ENCODE data around the gene DYNC2I2.
"Not testable (repeated sequence)": the region's sequence is repeated elsewhere in the genome, so short reads cannot be mapped to it uniquely, and the experiment has no call there.

Gene DYNC2I2

DNA sequence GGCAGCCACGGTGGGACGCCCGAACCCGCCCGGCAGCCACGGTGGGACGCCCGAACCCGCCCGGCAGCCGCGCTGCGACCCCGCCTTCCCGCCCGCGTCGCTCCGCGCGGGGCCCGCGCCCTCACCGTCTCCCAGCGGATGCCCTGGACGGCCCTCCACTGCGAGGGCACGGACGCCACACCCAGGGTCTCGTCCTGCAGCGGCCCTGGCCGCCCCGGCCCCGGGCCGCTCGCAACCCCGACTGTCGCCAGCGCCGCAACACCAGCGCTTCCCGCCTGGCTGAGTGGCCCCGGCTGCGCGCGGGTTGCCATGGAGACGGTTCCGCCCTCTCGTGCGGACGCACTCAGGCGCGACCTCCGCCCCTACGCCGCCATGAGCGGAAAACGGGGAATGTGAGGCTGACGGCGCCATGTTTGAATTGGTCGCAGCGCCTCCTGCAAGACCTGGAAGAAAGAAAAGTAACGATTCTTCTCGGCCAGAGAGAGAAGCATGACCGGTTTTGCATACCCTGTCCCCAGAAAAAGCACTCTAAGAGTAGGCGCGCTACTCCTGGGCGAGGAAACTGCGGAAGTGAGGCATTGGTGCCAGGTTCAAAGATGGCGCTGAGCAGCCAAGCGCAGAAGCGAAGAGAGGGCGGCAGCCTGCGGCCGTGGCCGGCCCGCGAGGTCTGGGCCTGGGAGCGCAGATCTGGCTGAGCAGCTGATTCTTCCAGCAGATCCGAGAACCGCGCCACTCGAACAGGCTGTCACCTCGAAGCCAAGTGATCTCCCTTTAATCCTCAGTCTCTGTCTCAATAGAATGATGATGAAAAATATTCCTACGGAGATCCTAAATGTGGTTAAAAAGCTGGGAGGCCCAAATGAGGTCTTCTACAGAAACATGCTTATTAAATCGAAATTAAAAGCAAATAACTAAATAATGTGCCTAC is at the start of gene DYNC2I2:
TSS of gene DYNC2I2 (minus strand) at position 432 of the 928 bp plus-strand sequence. CDS start at position 311, 121 bp downstream.
- Histone ChIP-seq H3K4me3 (ENCODE audit: low read length) (peak within 1 kb of the TSS; percentile 82), H3K9me3 (ENCODE audit: control insufficient read depth, low read length) (no peaks in the 10 kb centered on the region), H3K9ac (ENCODE audit: low read length) (peak within 1 kb of the TSS; percentile 96), H3K36me3 (ENCODE audit: control insufficient read depth, insufficient read depth, low read length, severe bottlenecking) (no peaks in the 10 kb centered on the region), H3K4me1 (ENCODE audit: control insufficient read depth, insufficient read depth, low read length) (peaks cover 3% of the 10 kb centered on the region), H3K27me3 (replicated peaks; ENCODE audit: control insufficient read depth, insufficient read depth, low read length) (no peaks in the 10 kb centered on the region)
- DNase-seq (ENCODE audit: low read depth): peak; percentile 96

- Histone ChIP-seq H3K36me3 (ENCODE audit: control insufficient read depth, insufficient read depth, low read length, severe bottlenecking) (no peaks in the 10 kb centered on the region), H3K4me3 (ENCODE audit: low read length) (no peak overlapping the region), H3K4me1 (ENCODE audit: control insufficient read depth, insufficient read depth, low read length) (no peaks in the 10 kb centered on the region), H3K27me3 (replicated peaks; ENCODE audit: control insufficient read depth, insufficient read depth, low read length) (no peaks in the 10 kb centered on the region), H3K9ac (ENCODE audit: low read length) (no peak overlapping the region), H3K9me3 (ENCODE audit: control insufficient read depth, low read length) (no peaks in the 10 kb centered on the region)
- no peak for DNase-seq (ENCODE audit: low read depth)
These were observed 49.4 kb upstream of the DYNC2I2 start for GRCh38 chr9:128706045-128706444.

- no peaks in the 10 kb centered on the region for H3K36me3 ChIP-seq (ENCODE audit: control insufficient read depth, insufficient read depth, low read length, severe bottlenecking)
- H3K4me3 ChIP-seq (ENCODE audit: low read length): no peak overlapping the region
- no peak overlapping the region for H3K9ac ChIP-seq (ENCODE audit: low read length)
- H3K9me3 ChIP-seq (ENCODE audit: control insufficient read depth, low read length): no peaks in the 10 kb centered on the region
- no peaks in the 10 kb centered on the region for H3K27me3 ChIP-seq (replicated peaks; ENCODE audit: control insufficient read depth, insufficient read depth, low read length)
- DNase-seq (ENCODE audit: low read depth): no peak
- H3K4me1 ChIP-seq (ENCODE audit: control insufficient read depth, insufficient read depth, low read length): no peaks in the 10 kb centered on the region
These were observed 48.7 kb upstream of the DYNC2I2 start for GRCh38 chr9:128705051-128705965.

DNA sequence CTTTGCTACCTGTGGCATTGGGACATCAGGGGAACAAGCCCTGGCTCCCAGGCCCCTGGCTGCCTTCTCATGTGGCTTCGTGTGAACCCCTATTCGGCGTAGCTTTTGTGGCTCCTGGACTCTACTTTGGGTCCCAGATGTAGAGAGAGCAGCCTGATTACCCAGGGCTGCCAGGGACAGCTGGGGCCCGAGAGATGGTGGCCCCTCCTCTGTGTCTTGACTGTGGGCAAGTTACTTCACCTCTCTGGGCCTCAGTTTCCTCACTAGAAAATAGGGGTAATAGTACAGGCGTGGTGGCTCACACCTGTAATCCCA is 47.7 kb upstream of the DYNC2I2 start:
- no peaks in the 10 kb centered on the region for H3K36me3 ChIP-seq (ENCODE audit: control insufficient read depth, insufficient read depth, low read length, severe bottlenecking)
- no peak for DNase-seq (ENCODE audit: low read depth)
- H3K9me3 ChIP-seq (ENCODE audit: control insufficient read depth, low read length): no peaks in the 10 kb centered on the region
- H3K9ac ChIP-seq (ENCODE audit: low read length): no peak overlapping the region
- H3K4me3 ChIP-seq (ENCODE audit: low read length): no peak overlapping the region
- no peaks in the 10 kb centered on the region for H3K4me1 ChIP-seq (ENCODE audit: control insufficient read depth, insufficient read depth, low read length)
- H3K27me3 ChIP-seq (replicated peaks; ENCODE audit: control insufficient read depth, insufficient read depth, low read length): no peaks in the 10 kb centered on the region

GRCh38 chr9:128703616-128704355 is 47.1 kb upstream of the DYNC2I2 start:
- no peak overlapping the region for H3K9ac ChIP-seq (ENCODE audit: low read length)
- no peaks in the 10 kb centered on the region for H3K9me3 ChIP-seq (ENCODE audit: control insufficient read depth, low read length)
- H3K4me1 ChIP-seq (ENCODE audit: control insufficient read depth, insufficient read depth, low read length): no peaks in the 10 kb centered on the region
- DNase-seq (ENCODE audit: low read depth): no peak
- H3K4me3 ChIP-seq (ENCODE audit: low read length): no peak overlapping the region
- no peaks in the 10 kb centered on the region for H3K36me3 ChIP-seq (ENCODE audit: control insufficient read depth, insufficient read depth, low read length, severe bottlenecking)
- H3K27me3 ChIP-seq (replicated peaks; ENCODE audit: control insufficient read depth, insufficient read depth, low read length): no peaks in the 10 kb centered on the region

DNA sequence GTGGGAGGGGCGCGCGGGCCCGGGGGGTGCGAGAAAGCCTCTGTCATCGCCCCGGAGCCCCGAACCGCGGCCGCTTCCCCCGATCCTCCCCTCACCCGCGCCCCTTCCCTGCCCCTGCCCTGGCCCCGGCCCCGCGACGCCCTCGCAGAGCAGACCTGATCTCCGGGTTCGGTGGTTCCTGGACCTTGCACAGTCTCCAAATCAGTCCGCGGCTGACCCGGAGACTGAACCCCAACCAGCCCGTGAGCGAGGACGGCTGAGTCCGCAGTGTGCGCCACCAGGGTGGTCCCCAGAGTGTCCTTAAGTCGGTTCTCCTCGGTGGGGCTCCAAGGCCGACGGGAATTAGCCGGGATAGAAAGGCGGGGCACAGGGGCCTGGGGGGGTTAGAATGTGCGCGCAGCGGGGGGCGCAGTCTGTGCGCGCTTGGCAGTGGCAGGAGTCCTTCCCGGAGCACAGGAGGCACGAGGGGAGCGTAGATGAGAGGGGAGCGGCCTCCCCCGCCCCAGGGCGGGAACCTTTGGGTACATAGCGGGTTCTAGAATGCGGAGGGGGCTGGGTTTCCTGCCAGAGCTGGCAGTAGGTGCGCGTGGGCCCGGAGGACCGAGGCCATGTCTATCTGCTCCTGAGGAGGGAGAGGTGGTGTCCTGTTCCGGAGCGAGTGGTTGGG is 46.4 kb upstream of the DYNC2I2 start:
- Histone ChIP-seq H3K4me1 (ENCODE audit: control insufficient read depth, insufficient read depth, low read length) (no peaks in the 10 kb centered on the region), H3K4me3 (ENCODE audit: low read length) (peak overlapping the region; percentile 78), H3K9ac (ENCODE audit: low read length) (peak overlapping the region; percentile 62), H3K9me3 (ENCODE audit: control insufficient read depth, low read length) (no peaks in the 10 kb centered on the region), H3K36me3 (ENCODE audit: control insufficient read depth, insufficient read depth, low read length, severe bottlenecking) (no peaks in the 10 kb centered on the region), H3K27me3 (replicated peaks; ENCODE audit: control insufficient read depth, insufficient read depth, low read length) (no peaks in the 10 kb centered on the region)
- peak; percentile 34 for DNase-seq (ENCODE audit: low read depth)

DNA sequence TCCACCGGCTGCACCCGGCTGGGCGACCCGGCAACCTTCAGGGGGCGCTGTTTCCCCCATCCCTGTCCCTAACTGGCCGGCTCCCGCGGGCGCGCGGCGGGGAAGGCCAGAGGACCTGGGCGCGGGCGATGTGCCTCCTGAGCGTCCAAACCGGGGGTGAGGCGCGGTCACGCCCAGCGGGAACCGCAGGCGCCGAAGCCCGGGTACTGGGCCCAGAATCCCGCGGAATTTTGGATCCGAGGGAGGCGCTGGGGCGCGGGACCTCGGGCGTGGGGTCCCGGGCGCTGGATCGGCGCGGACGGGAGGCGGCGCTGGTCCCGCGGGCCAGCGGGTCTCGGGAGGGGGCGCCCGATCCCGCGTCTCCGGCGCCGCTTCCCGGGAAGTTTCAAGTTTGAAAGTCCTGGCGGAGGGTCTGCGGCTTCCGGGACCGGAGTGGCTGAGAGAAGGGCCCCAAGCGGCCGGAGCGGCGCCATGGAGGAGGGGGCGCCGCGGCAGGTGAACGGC is 45.9 kb upstream of the DYNC2I2 start, which contains the start of gene PKN3:
TSS of gene PKN3 (plus strand) at position 59 of the 504 bp plus-strand sequence. CDS start at position 472, 413 bp downstream.
- peak within 1 kb of the TSS; percentile 78 for H3K4me3 ChIP-seq (ENCODE audit: low read length)

GRCh38 chr9:128701227-128701854 is 44.7 kb upstream of the DYNC2I2 start:
- DNase-seq (ENCODE audit: low read depth): no peak
- Histone ChIP-seq H3K9me3 (ENCODE audit: control insufficient read depth, low read length) (no peaks in the 10 kb centered on the region), H3K4me1 (ENCODE audit: control insufficient read depth, insufficient read depth, low read length) (peaks cover 4% of the 10 kb centered on the region), H3K36me3 (ENCODE audit: control insufficient read depth, insufficient read depth, low read length, severe bottlenecking) (peaks cover 9% of the 10 kb centered on the region), H3K27me3 (replicated peaks; ENCODE audit: control insufficient read depth, insufficient read depth, low read length) (no peaks in the 10 kb centered on the region), H3K4me3 (ENCODE audit: low read length) (no peak overlapping the region), H3K9ac (ENCODE audit: low read length) (no peak overlapping the region)

More for the DNA sequence above, 45.9 kb upstream of the DYNC2I2 start, which contains the start of gene PKN3:
- Histone ChIP-seq H3K9ac (ENCODE audit: low read length) (peak within 1 kb of the TSS; percentile 62), H3K36me3 (ENCODE audit: control insufficient read depth, insufficient read depth, low read length, severe bottlenecking) (no peaks in the 10 kb centered on the region), H3K9me3 (ENCODE audit: control insufficient read depth, low read length) (no peaks in the 10 kb centered on the region), H3K4me1 (ENCODE audit: control insufficient read depth, insufficient read depth, low read length) (peaks cover 4% of the 10 kb centered on the region), H3K27me3 (replicated peaks; ENCODE audit: control insufficient read depth, insufficient read depth, low read length) (no peaks in the 10 kb centered on the region)
- peak; percentile 95 for DNase-seq (ENCODE audit: low read depth)

- not testable (repeated sequence) for H3K4me3 ChIP-seq (ENCODE audit: low read length); DNase-seq (ENCODE audit: low read depth); H3K9me3 ChIP-seq (ENCODE audit: control insufficient read depth, low read length); H3K4me1 ChIP-seq (ENCODE audit: control insufficient read depth, insufficient read depth, low read length); H3K9ac ChIP-seq (ENCODE audit: low read length); H3K27me3 ChIP-seq (replicated peaks; ENCODE audit: control insufficient read depth, insufficient read depth, low read length)
- H3K36me3 ChIP-seq (ENCODE audit: control insufficient read depth, insufficient read depth, low read length, severe bottlenecking): peaks cover 25% of the 10 kb centered on the region
These were observed 42.6 kb upstream of the DYNC2I2 start for GRCh38 chr9:128699096-128699795.

All from adipocyte (in vitro differentiated cells).